ENCODE data around the gene SLC3A2. TPM values are rescaled to one million over a fixed set of nuclear protein-coding genes. Genes with fewer than 3 reads are reported as not detected.

Gene SLC3A2
- total RNA-seq, 1 donor from 2014 or later = 233 TPM

- no peak for ATAC-seq
Measured at GRCh38 chr11:62911137-62912130, 30.7 kb downstream of the SLC3A2 start.

- no peak for ATAC-seq
Measured at GRCh38 chr11:62912268-62912667, 31.6 kb downstream of the SLC3A2 start.

GRCh38 chr11:62914416-62914815 lies 33.7 kb downstream of the SLC3A2 start:
- no peak for ATAC-seq

GRCh38 chr11:62917906-62918502 lies 37.3 kb downstream of the SLC3A2 start:
- no peak for ATAC-seq

GRCh38 chr11:62918531-62918930 lies 37.8 kb downstream of the SLC3A2 start:
- no peak for ATAC-seq

GRCh38 chr11:62919476-62919875 lies 38.8 kb downstream of the SLC3A2 start:
- ATAC-seq = no peak

GRCh38 chr11:62919898-62920640 lies 39.4 kb downstream of the SLC3A2 start:
- no peak for ATAC-seq

- no peak for ATAC-seq
Measured at GRCh38 chr11:62921201-62921572, 40.5 kb downstream of the SLC3A2 start, which contains the start of gene CHRM1. Gene CHRM1 (minus strand): TSS chr11:62921363. CDS start chr11:62911100, 10,263 bp downstream.

- ATAC-seq = no peak
Measured at GRCh38 chr11:62921573-62922188, 41.0 kb downstream of the SLC3A2 start.

- ATAC-seq = peak; percentile 38
Measured at GRCh38 chr11:62922189-62922589, 41.5 kb downstream of the SLC3A2 start.

- ATAC-seq = no peak
Measured at GRCh38 chr11:62922653-62923431, 42.1 kb downstream of the SLC3A2 start.

- ATAC-seq = no peak
Measured at GRCh38 chr11:62923601-62924411, 43.1 kb downstream of the SLC3A2 start.

- no peak for ATAC-seq
Measured at GRCh38 chr11:62925308-62925707, 44.6 kb downstream of the SLC3A2 start.

- ATAC-seq = no peak
Measured at GRCh38 chr11:62925745-62926679, 45.3 kb downstream of the SLC3A2 start.

- no peak for ATAC-seq
Measured at GRCh38 chr11:62926680-62927455, 46.2 kb downstream of the SLC3A2 start.

- ATAC-seq = no peak
Measured at GRCh38 chr11:62928011-62928410, 47.3 kb downstream of the SLC3A2 start.

GRCh38 chr11:62930157-62930556 lies 49.5 kb downstream of the SLC3A2 start:
- ATAC-seq = no peak

GRCh38 chr11:62930666-62931065 lies 50.0 kb downstream of the SLC3A2 start:
- no peak for ATAC-seq
